ENCODE measurements around the gene GAPVD1. TPM values are rescaled to one million over a fixed set of nuclear protein-coding genes. Genes with fewer than 3 reads are reported as not detected.

Gene GAPVD1
- total RNA-seq, 1 experiment from 2014 or later: 53.1 TPM

- no peaks in the 10 kb centered on the region for H3K4me1 ChIP-seq (ENCODE audit: control insufficient read depth in 1 of 2, insufficient read depth in 2 of 2, low read length in 2 of 2)
- H3K9me3 ChIP-seq (ENCODE audit: control insufficient read depth in 1 of 2, insufficient read depth in 1 of 2, low read depth in 1 of 2, low read length in 2 of 2): no peaks in the 10 kb centered on the region
- H4K20me1 ChIP-seq (ENCODE audit: insufficient read depth): no peaks in the 10 kb centered on the region
- peaks cover 17 to 25% of the 10 kb centered on the region in 2 experiments for H3K36me3 ChIP-seq (ENCODE audit: control insufficient read depth in 1 of 2, insufficient read depth in 2 of 2, low read length in 2 of 2)
- no peak overlapping the region for H3K4me3 ChIP-seq (replicated peaks in 1 of 2; ENCODE audit: low read depth in 1 of 2, low read length in 2 of 2)
- no peaks in the 10 kb centered on the region for H3K9me2 ChIP-seq (ENCODE audit: insufficient read depth)
- H2AFZ ChIP-seq (ENCODE audit: low read depth, low read length, poor library complexity, severe bottlenecking): no peak overlapping the region
- no peak overlapping the region for H3K27ac ChIP-seq (ENCODE audit: low read depth, low read length)
- no peak overlapping the region for H3K4me2 ChIP-seq (ENCODE audit: low read length)
- H3K27me3 ChIP-seq (ENCODE audit: insufficient read depth, low read length): no peaks in the 10 kb centered on the region
- DNase-seq (ENCODE audit: low read depth, low spot score) (no peak), ATAC-seq (no peak)
- ChIA-PET POLR2A (no interaction called here), CTCF (no interaction called here), RAD21 (ENCODE audit: low non-redundant PET in 1 of 2, low total read pairs in 2 of 2, uncharacterized antibody in 2 of 2, unreplicated experiment in 2 of 2) (no interaction called here)
- BruUV-seq (replicated peaks): no TSS peak
- no peak overlapping the region for H3K9ac ChIP-seq (ENCODE audit: low read length)
- intact Hi-C loops (cut with micrococcal nuclease): no loop called here
- no peak for TF ChIP-seq FOSL1 (IDR thresholded peaks at IDR 0.05; ENCODE audit: low read depth)
- TF ChIP-seq, protein P1, sequence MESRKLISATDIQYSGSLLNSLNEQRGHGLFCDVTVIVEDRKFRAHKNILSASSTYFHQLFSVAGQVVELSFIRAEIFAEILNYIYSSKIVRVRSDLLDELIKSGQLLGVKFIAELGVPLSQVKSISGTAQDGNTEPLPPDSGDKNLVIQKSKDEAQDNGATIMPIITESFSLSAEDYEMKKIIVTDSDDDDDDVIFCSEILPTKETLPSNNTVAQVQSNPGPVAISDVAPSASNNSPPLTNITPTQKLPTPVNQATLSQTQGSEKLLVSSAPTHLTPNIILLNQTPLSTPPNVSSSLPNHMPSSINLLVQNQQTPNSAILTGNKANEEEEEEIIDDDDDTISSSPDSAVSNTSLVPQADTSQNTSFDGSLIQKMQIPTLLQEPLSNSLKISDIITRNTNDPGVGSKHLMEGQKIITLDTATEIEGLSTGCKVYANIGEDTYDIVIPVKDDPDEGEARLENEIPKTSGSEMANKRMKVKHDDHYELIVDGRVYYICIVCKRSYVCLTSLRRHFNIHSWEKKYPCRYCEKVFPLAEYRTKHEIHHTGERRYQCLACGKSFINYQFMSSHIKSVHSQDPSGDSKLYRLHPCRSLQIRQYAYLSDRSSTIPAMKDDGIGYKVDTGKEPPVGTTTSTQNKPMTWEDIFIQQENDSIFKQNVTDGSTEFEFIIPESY (IDR thresholded peaks at IDR 0.05; ENCODE audit: extremely low read depth, insufficient replicate concordance, low read length): no peak
- TF ChIP-seq YY1 (IDR thresholded peaks at IDR 0.05; ENCODE audit: extremely low read depth, insufficient replicate concordance, low read depth, low read length): no peak
- no peak for TF ChIP-seq EZH2 (IDR thresholded peaks at IDR 0.05)
- no peak for TF ChIP-seq REST (IDR thresholded peaks at IDR 0.05; ENCODE audit: low read depth)
- no peak for TF ChIP-seq ZNF274 (IDR thresholded peaks at IDR 0.05; ENCODE audit: low read depth, low read length)
- no peak for TF ChIP-seq TCF7L2 (IDR thresholded peaks at IDR 0.05; ENCODE audit: borderline replicate concordance, extremely low read depth, insufficient read depth, insufficient read length)
- no peak for TF ChIP-seq ZFX (IDR thresholded peaks at IDR 0.05)
- no peak for TF ChIP-seq ATF3 (IDR thresholded peaks at IDR 0.05)
- no peak for TF ChIP-seq JUND (IDR thresholded peaks at IDR 0.05)
- TF ChIP-seq CEBPB (IDR thresholded peaks at IDR 0.05; ENCODE audit: low read depth): no peak
- TF ChIP-seq CBX3 (IDR thresholded peaks at IDR 0.05; ENCODE audit: low read depth): no peak
- TF ChIP-seq SP1 (IDR thresholded peaks at IDR 0.05; ENCODE audit: low read depth): no peak
- no peak for TF ChIP-seq RAD21 (IDR thresholded peaks at IDR 0.05; ENCODE audit: low read depth)
- TF ChIP-seq POLR2A (IDR thresholded peaks at IDR 0.05; ENCODE audit: borderline replicate concordance, extremely low read depth, insufficient read depth, insufficient read length): no peak
- TF ChIP-seq EZH2phosphoT487 (IDR thresholded peaks at IDR 0.05; ENCODE audit: borderline replicate concordance): no peak
- no peak for TF ChIP-seq EGR1 (IDR thresholded peaks at IDR 0.05; ENCODE audit: low read depth)
- no peak for TF ChIP-seq SRF (IDR thresholded peaks at IDR 0.05; ENCODE audit: low read depth)
- no peaks in the 10 kb centered on the region for H3K79me2 ChIP-seq (ENCODE audit: insufficient read depth, low read length)
Measured at GRCh38 chr9:125346080-125346732, 84.6 kb downstream of the GAPVD1 start.
